ENCODE results near the gene PTPRT.

PTPRT gene

GRCh38 chr20:43037605-43038309, 151.9 kb downstream of the PTPRT start:
- no peak for DNase-seq (ENCODE audit: insufficient read length)
- TF ChIP-seq POLR2A (IDR thresholded peaks at IDR 0.05; ENCODE audit: low read depth, low read length) (no peak), POLR2AphosphoS5 (IDR thresholded peaks at IDR 0.05; ENCODE audit: low read depth, low read length) (no peak), TAF1 (IDR thresholded peaks at IDR 0.05; ENCODE audit: borderline replicate concordance, low read depth, low read length) (no peak)
- no peak for FAIRE-seq

GRCh38 chr20:43034981-43035724, 154.6 kb downstream of the PTPRT start:
- TF ChIP-seq TAF1 (IDR thresholded peaks at IDR 0.05; ENCODE audit: borderline replicate concordance, low read depth, low read length) (no peak), POLR2AphosphoS5 (IDR thresholded peaks at IDR 0.05; ENCODE audit: low read depth, low read length) (no peak), POLR2A (IDR thresholded peaks at IDR 0.05; ENCODE audit: low read depth, low read length) (no peak)
- FAIRE-seq (no peak), DNase-seq (ENCODE audit: insufficient read length) (no peak)

- no peak for FAIRE-seq
- no peak for TF ChIP-seq POLR2AphosphoS5 (IDR thresholded peaks at IDR 0.05; ENCODE audit: low read depth, low read length)
- no peak for TF ChIP-seq TAF1 (IDR thresholded peaks at IDR 0.05; ENCODE audit: borderline replicate concordance, low read depth, low read length)
- TF ChIP-seq POLR2A (IDR thresholded peaks at IDR 0.05; ENCODE audit: low read depth, low read length): no peak
- no peak for DNase-seq (ENCODE audit: insufficient read length)
Measured at GRCh38 chr20:43032459-43032858, 157.2 kb downstream of the PTPRT start.

GRCh38 chr20:43029176-43029575, 160.5 kb downstream of the PTPRT start:
- TF ChIP-seq POLR2AphosphoS5 (IDR thresholded peaks at IDR 0.05; ENCODE audit: low read depth, low read length): no peak
- TF ChIP-seq POLR2A (IDR thresholded peaks at IDR 0.05; ENCODE audit: low read depth, low read length): no peak
- no peak for TF ChIP-seq TAF1 (IDR thresholded peaks at IDR 0.05; ENCODE audit: borderline replicate concordance, low read depth, low read length)
- DNase-seq (ENCODE audit: insufficient read length) (no peak), FAIRE-seq (no peak)

GRCh38 chr20:43028470-43028869, 161.2 kb downstream of the PTPRT start:
- FAIRE-seq (no peak), DNase-seq (ENCODE audit: insufficient read length) (no peak)
- TF ChIP-seq TAF1 (IDR thresholded peaks at IDR 0.05; ENCODE audit: borderline replicate concordance, low read depth, low read length): no peak
- TF ChIP-seq POLR2AphosphoS5 (IDR thresholded peaks at IDR 0.05; ENCODE audit: low read depth, low read length): no peak
- TF ChIP-seq POLR2A (IDR thresholded peaks at IDR 0.05; ENCODE audit: low read depth, low read length): no peak

- DNase-seq (ENCODE audit: insufficient read length) (no peak), FAIRE-seq (no peak)
- no peak for TF ChIP-seq POLR2AphosphoS5 (IDR thresholded peaks at IDR 0.05; ENCODE audit: low read depth, low read length)
- TF ChIP-seq POLR2A (IDR thresholded peaks at IDR 0.05; ENCODE audit: low read depth, low read length): no peak
- no peak for TF ChIP-seq TAF1 (IDR thresholded peaks at IDR 0.05; ENCODE audit: borderline replicate concordance, low read depth, low read length)
Measured at GRCh38 chr20:43023836-43024235, 165.9 kb downstream of the PTPRT start.

- FAIRE-seq: no peak
- TF ChIP-seq POLR2AphosphoS5 (IDR thresholded peaks at IDR 0.05; ENCODE audit: low read depth, low read length): no peak
- no peak for TF ChIP-seq POLR2A (IDR thresholded peaks at IDR 0.05; ENCODE audit: low read depth, low read length)
- no peak for TF ChIP-seq TAF1 (IDR thresholded peaks at IDR 0.05; ENCODE audit: borderline replicate concordance, low read depth, low read length)
- no peak for DNase-seq (ENCODE audit: insufficient read length)
Measured at GRCh38 chr20:43022568-43022967, 167.1 kb downstream of the PTPRT start.

GRCh38 chr20:43022081-43022480, 167.6 kb downstream of the PTPRT start:
- TF ChIP-seq TAF1 (IDR thresholded peaks at IDR 0.05; ENCODE audit: borderline replicate concordance, low read depth, low read length): no peak
- no peak for TF ChIP-seq POLR2A (IDR thresholded peaks at IDR 0.05; ENCODE audit: low read depth, low read length)
- no peak for TF ChIP-seq POLR2AphosphoS5 (IDR thresholded peaks at IDR 0.05; ENCODE audit: low read depth, low read length)
- no peak for DNase-seq (ENCODE audit: insufficient read length)
- FAIRE-seq: no peak

- FAIRE-seq (no peak), DNase-seq (ENCODE audit: insufficient read length) (no peak)
Measured at GRCh38 chr20:43017241-43018030, 172.3 kb downstream of the PTPRT start.

GRCh38 chr20:43016257-43016656, 173.4 kb downstream of the PTPRT start:
- TF ChIP-seq TAF1 (IDR thresholded peaks at IDR 0.05; ENCODE audit: borderline replicate concordance, low read depth, low read length) (no peak), POLR2AphosphoS5 (IDR thresholded peaks at IDR 0.05; ENCODE audit: low read depth, low read length) (no peak), POLR2A (IDR thresholded peaks at IDR 0.05; ENCODE audit: low read depth, low read length) (no peak)
- FAIRE-seq (no peak), DNase-seq (ENCODE audit: insufficient read length) (no peak)

More at GRCh38 chr20:43017241-43018030, 172.3 kb downstream of the PTPRT start:
- TF ChIP-seq POLR2A (IDR thresholded peaks at IDR 0.05; ENCODE audit: low read depth, low read length) (no peak), POLR2AphosphoS5 (IDR thresholded peaks at IDR 0.05; ENCODE audit: low read depth, low read length) (no peak), TAF1 (IDR thresholded peaks at IDR 0.05; ENCODE audit: borderline replicate concordance, low read depth, low read length) (no peak)

GRCh38 chr20:43015566-43015965, 174.1 kb downstream of the PTPRT start:
- DNase-seq (ENCODE audit: insufficient read length) (no peak), FAIRE-seq (no peak)
- TF ChIP-seq POLR2A (IDR thresholded peaks at IDR 0.05; ENCODE audit: low read depth, low read length): no peak
- TF ChIP-seq POLR2AphosphoS5 (IDR thresholded peaks at IDR 0.05; ENCODE audit: low read depth, low read length): no peak
- no peak for TF ChIP-seq TAF1 (IDR thresholded peaks at IDR 0.05; ENCODE audit: borderline replicate concordance, low read depth, low read length)

Data from GM12892 (cell line).